Fibroblast of lung (primary cell): ENCODE measurements around the gene EMC9. TPM values are rescaled to one million over a fixed set of nuclear protein-coding genes. Genes with fewer than 3 reads are reported as not detected.
A peak's percentile ranks its signal among the peaks of the same experiment; 100 is the strongest.

Experiments used
- DNase-seq, 2 donors: peaks; one replicate each; pipeline versions ENCODE4 v3.0.0 to v3.0.0-alpha.2; 2010; ENCODE audit warnings: low read depth in 2 of 2
- H2AFZ ChIP-seq: 2 replicates; pipeline ENCODE4 v1.5.1; 2012; ENCODE audit warnings: low read length, control low read depth, inconsistent platforms
- H3K27ac ChIP-seq: 2 replicates; pipeline ENCODE4 v1.5.1; 2011; ENCODE audit warnings: low read length, control low read depth; ENCODE audit not compliant: insufficient read depth
- H3K27me3 ChIP-seq: 2 replicates; pipeline ENCODE4 v1.5.1; 2011; ENCODE audit warnings: mild to moderate bottlenecking, low read length; ENCODE audit not compliant: control insufficient read depth, insufficient read depth
- H3K36me3 ChIP-seq: 2 replicates; pipeline ENCODE4 v1.5.1; 2011; ENCODE audit warnings: low read length; ENCODE audit not compliant: control insufficient read depth, insufficient read depth
- H3K4me1 ChIP-seq: 2 replicates; pipeline ENCODE4 v1.5.1; 2011; ENCODE audit warnings: low read length; ENCODE audit not compliant: control insufficient read depth, insufficient read depth; ENCODE audit errors: extremely low read depth
- H3K4me2 ChIP-seq: 2 replicates; pipeline ENCODE4 v1.5.1; 2011; ENCODE audit warnings: low read length, control low read depth; ENCODE audit not compliant: insufficient read depth; ENCODE audit errors: extremely low read depth
- H3K4me3 ChIP-seq, 4 experiments: fragments of 200-600 bp in 1 of 4; sonication (generic) in 1 of 4; replicated peaks in 1 of 4; 2 replicates each; pipeline ENCODE4 v1.5.1; 2011 to 2016; ENCODE audit warnings: low read length in 4 of 4, low read depth in 3 of 4, mild to moderate bottlenecking in 3 of 4, control low read depth in 2 of 4, inconsistent platforms in 1 of 4, mixed read lengths in 1 of 4; ENCODE audit not compliant: insufficient read depth in 1 of 4; ENCODE audit errors: control extremely low read depth in 1 of 4
- H3K79me2 ChIP-seq: 2 replicates; pipeline ENCODE4 v1.5.1; 2012; ENCODE audit warnings: mild to moderate bottlenecking, low read length, inconsistent platforms; ENCODE audit not compliant: control insufficient read depth, insufficient read depth
- H3K9ac ChIP-seq: 2 replicates; pipeline ENCODE4 v1.5.1; 2011; ENCODE audit warnings: mild to moderate bottlenecking, low read length, control low read depth; ENCODE audit not compliant: insufficient read depth
- H3K9me3 ChIP-seq: 2 replicates; pipeline ENCODE4 v1.5.1; 2012; ENCODE audit warnings: low read depth, low read length; ENCODE audit not compliant: control insufficient read depth, insufficient read depth
- H4K20me1 ChIP-seq: 2 replicates; pipeline ENCODE4 v1.5.1; 2011; ENCODE audit warnings: low read length; ENCODE audit not compliant: control insufficient read depth, insufficient read depth; ENCODE audit errors: extremely low read depth
- CTCF ChIP-seq, 2 donors: IDR thresholded peaks in 1 of 2; conservative IDR thresholded peaks in 1 of 2; 1 replicate in 1 of 2; 2 replicates in 1 of 2; pipeline ENCODE4 v1.5.1; 2011 to 2012; ENCODE audit warnings: low read length in 2 of 2, control low read depth in 1 of 2, inconsistent platforms in 1 of 2, low read depth in 1 of 2, mild to moderate bottlenecking in 1 of 2
- EZH2 ChIP-seq: IDR thresholded peaks from 2 replicates; pipeline ENCODE4 v1.5.1; 2012; ENCODE audit warnings: low read length, control low read depth, mild to moderate bottlenecking; ENCODE audit errors: missing control alignments
- polyA plus RNA-seq, 2 donors: library from polyadenylated mRNA; depleted of rRNA in 1 of 2; stranded (reverse) in 1 of 2; unstranded in 1 of 2; fragments of >200 nt; gene quantifications; 2 replicates each; pipeline ENCODE4 v1.2.1, GENCODE V29; 2011 to 2012; ENCODE audit warnings: missing spikeins in 1 of 2
- total RNA-seq: library from RNA; depleted of rRNA; stranded (reverse); fragments of >200 nt; gene quantifications from 2 replicates; pipeline ENCODE4 v1.2.1, GENCODE V29; 2014

The EMC9 gene
- total and polyA plus RNA-seq, 2 donors (not counting 1 experiment from before 2014, with no cell fraction given): 6.6 to 18.0 TPM

GRCh38 chr14:24176599-24176998 is 35.2 kb upstream of the EMC9 start:
- Histone ChIP-seq H3K27ac (no peak overlapping the region), H3K27me3 (no peaks in the 10 kb centered on the region), H3K36me3 (peaks cover 28% of the 10 kb centered on the region), H2AFZ (no peak overlapping the region), H3K4me3 (no peak overlapping the region), H3K9me3 (no peaks in the 10 kb centered on the region), H3K9ac (no peak overlapping the region), H3K4me1 (no peaks in the 10 kb centered on the region), H3K79me2 (no peaks in the 10 kb centered on the region), H3K4me2 (no peak overlapping the region), H4K20me1 (no peaks in the 10 kb centered on the region)
- no peak for DNase-seq
- no peak for TF ChIP-seq EZH2

GRCh38 chr14:24172871-24173281 is 31.5 kb upstream of the EMC9 start:
- H3K27me3 ChIP-seq: no peaks in the 10 kb centered on the region
- H3K4me3 ChIP-seq: no peak overlapping the region
- no peak overlapping the region for H3K4me2 ChIP-seq
- no peak overlapping the region for H3K27ac ChIP-seq
- no peaks in the 10 kb centered on the region for H3K79me2 ChIP-seq
- peaks cover 11% of the 10 kb centered on the region for H3K36me3 ChIP-seq
- no peak overlapping the region for H2AFZ ChIP-seq
- no peak overlapping the region for H3K9ac ChIP-seq
- TF ChIP-seq CTCF (conservative IDR thresholded peaks at IDR 0.05 in 1 of 2, IDR thresholded peaks at IDR 0.05 in 1 of 2; ENCODE audit: low read depth in 1 of 2, low read length in 2 of 2): no peak
- no peak for TF ChIP-seq EZH2
- no peaks in the 10 kb centered on the region for H4K20me1 ChIP-seq
- no peaks in the 10 kb centered on the region for H3K9me3 ChIP-seq
- no peak for DNase-seq
- no peaks in the 10 kb centered on the region for H3K4me1 ChIP-seq

- no peaks in the 10 kb centered on the region for H3K9me3 ChIP-seq
- H3K4me1 ChIP-seq: no peaks in the 10 kb centered on the region
- H3K36me3 ChIP-seq: peaks cover 11% of the 10 kb centered on the region
- no peaks in the 10 kb centered on the region for H3K79me2 ChIP-seq
- H2AFZ ChIP-seq: no peak overlapping the region
- no peak for DNase-seq
- no peak for TF ChIP-seq EZH2
- no peak for TF ChIP-seq CTCF (conservative IDR thresholded peaks at IDR 0.05 in 1 of 2, IDR thresholded peaks at IDR 0.05 in 1 of 2; ENCODE audit: low read depth in 1 of 2, low read length in 2 of 2)
- no peak overlapping the region for H3K9ac ChIP-seq
- H4K20me1 ChIP-seq: no peaks in the 10 kb centered on the region
- H3K27me3 ChIP-seq: no peaks in the 10 kb centered on the region
- H3K4me3 ChIP-seq: peak overlapping the region in 1 of 4 experiments; percentile 44
- no peak overlapping the region for H3K4me2 ChIP-seq
- H3K27ac ChIP-seq: no peak overlapping the region
Measured at GRCh38 chr14:24172261-24172860, 31.0 kb upstream of the EMC9 start.
